BJ (cell line): ENCODE results near the gene PRKG1. TPM values are rescaled to one million over a fixed set of nuclear protein-coding genes. Genes with fewer than 3 reads are reported as not detected.

Source experiments
- CTCF ChIA-PET: fragments of 350-600 bp; formaldehyde crosslinking; extraction: SDS; loops from one replicate; lab custom pipeline; 2021; ENCODE audit warnings: antibody characterized with exemption, inconsistent platforms; lab: Yijun Ruan, JAX
- POLR2A ChIA-PET: fragments of 300-600 bp; sonication (Branson Sonifier 250); formaldehyde crosslinking; extraction: SDS; loops from one replicate; lab custom pipeline; 2021; ENCODE audit warnings: antibody characterized with exemption; lab: Charles Lee
- DNase-seq: peaks from one replicate; pipeline ENCODE4 v3.0.0-alpha.2; 2011; ENCODE audit warnings: low read depth
- H3K27me3 ChIP-seq: 2 replicates; pipeline ENCODE4 v1.6.0; 2011; ENCODE audit warnings: low read length; ENCODE audit not compliant: control insufficient read depth, insufficient read depth
- H3K36me3 ChIP-seq: 2 replicates; pipeline ENCODE4 v1.5.1; 2011; ENCODE audit warnings: low read length; ENCODE audit not compliant: control insufficient read depth, insufficient read depth
- H3K4me3 ChIP-seq: 2 replicates; pipeline ENCODE4 v1.5.1; 2011; ENCODE audit warnings: low read depth, mild to moderate bottlenecking, control low read depth, low read length
- CTCF ChIP-seq: IDR thresholded peaks from 2 replicates; pipeline ENCODE4 v1.5.1; 2011; ENCODE audit warnings: low read depth, mild to moderate bottlenecking, control low read depth, inconsistent platforms, low read length, moderate library complexity; ENCODE audit not compliant: insufficient read depth
- polyA plus RNA-seq: library from polyadenylated mRNA; depleted of rRNA; stranded (reverse); fragments of >200 nt; gene quantifications from 2 replicates; pipeline ENCODE4 v1.2.3, GENCODE V29; 2011

The PRKG1 gene
- polyA plus RNA-seq, 1 experiment, result 9.7 TPM

GRCh38 chr10:51789118-51789517 is 714.8 kb downstream of the PRKG1 start:
- no peak for DNase-seq
- CTCF ChIA-PET, result interaction anchor here (1.4 kb wide), 1 partner anchor 15 kb away, joined by 3 read pairs; no protein-coding TSS in a partner anchor
- POLR2A ChIA-PET, result no interaction called here

GRCh38 chr10:51789903-51790302 is 715.6 kb downstream of the PRKG1 start:
- CTCF ChIA-PET, result interaction anchor here (1.4 kb wide), 1 partner anchor 14 kb away, joined by 3 read pairs; no protein-coding TSS in a partner anchor
- DNase-seq, result no peak
- no peak for TF ChIP-seq CTCF

More at GRCh38 chr10:51789118-51789517, 714.8 kb downstream of the PRKG1 start:
- Histone ChIP-seq H3K27me3 (no peaks in the 10 kb centered on the region), H3K36me3 (no peaks in the 10 kb centered on the region), H3K4me3 (no peak overlapping the region)
- TF ChIP-seq CTCF, result no peak

GRCh38 chr10:51792678-51793077 is 718.4 kb downstream of the PRKG1 start:
- CTCF ChIA-PET, result interaction anchor here (1.1 kb wide), 1 partner anchor 14 kb away, joined by 3 read pairs; no protein-coding TSS in a partner anchor

More at GRCh38 chr10:51789903-51790302, 715.6 kb downstream of the PRKG1 start:
- H3K4me3 ChIP-seq, result no peak overlapping the region
- POLR2A ChIA-PET, result no interaction called here
- no peaks in the 10 kb centered on the region for H3K36me3 ChIP-seq
- no peaks in the 10 kb centered on the region for H3K27me3 ChIP-seq

GRCh38 chr10:51800121-51800520 is 725.8 kb downstream of the PRKG1 start:
- no peak for DNase-seq
- CTCF ChIA-PET, result interaction anchor here (1.6 kb wide), 1 partner anchor 14 kb away, joined by 4 read pairs; no protein-coding TSS in a partner anchor
- Histone ChIP-seq H3K4me3 (no peak overlapping the region), H3K36me3 (no peaks in the 10 kb centered on the region), H3K27me3 (no peaks in the 10 kb centered on the region)
- no peak for TF ChIP-seq CTCF
- POLR2A ChIA-PET, result no interaction called here

More at GRCh38 chr10:51792678-51793077, 718.4 kb downstream of the PRKG1 start:
- Histone ChIP-seq H3K4me3 (no peak overlapping the region), H3K27me3 (no peaks in the 10 kb centered on the region), H3K36me3 (no peaks in the 10 kb centered on the region)
- no peak for TF ChIP-seq CTCF
- DNase-seq, result no peak
- POLR2A ChIA-PET, result no interaction called here

GRCh38 chr10:51800725-51801424 is 726.6 kb downstream of the PRKG1 start:
- Histone ChIP-seq H3K27me3 (no peaks in the 10 kb centered on the region), H3K36me3 (no peaks in the 10 kb centered on the region), H3K4me3 (no peak overlapping the region)
- POLR2A ChIA-PET, result no interaction called here
- CTCF ChIA-PET, result interaction anchor here (1.2 kb wide), 1 partner anchor 41 kb away, joined by 3 read pairs; no protein-coding TSS in a partner anchor
- TF ChIP-seq CTCF, result no peak
- DNase-seq, result no peak
